HS-27A (cell line): Measurements from ENCODE around the gene SDHAF4.
"Not testable (repeated sequence)": the region's sequence is repeated elsewhere in the genome, so short reads cannot be mapped to it uniquely, and the experiment has no call there.

ENCODE experiments used
- DNase-seq: peaks from one replicate; pipeline ENCODE4 v3.0.0-alpha.2; 2012; ENCODE audit warnings: low read depth, missing footprints

SDHAF4 gene

DNA sequence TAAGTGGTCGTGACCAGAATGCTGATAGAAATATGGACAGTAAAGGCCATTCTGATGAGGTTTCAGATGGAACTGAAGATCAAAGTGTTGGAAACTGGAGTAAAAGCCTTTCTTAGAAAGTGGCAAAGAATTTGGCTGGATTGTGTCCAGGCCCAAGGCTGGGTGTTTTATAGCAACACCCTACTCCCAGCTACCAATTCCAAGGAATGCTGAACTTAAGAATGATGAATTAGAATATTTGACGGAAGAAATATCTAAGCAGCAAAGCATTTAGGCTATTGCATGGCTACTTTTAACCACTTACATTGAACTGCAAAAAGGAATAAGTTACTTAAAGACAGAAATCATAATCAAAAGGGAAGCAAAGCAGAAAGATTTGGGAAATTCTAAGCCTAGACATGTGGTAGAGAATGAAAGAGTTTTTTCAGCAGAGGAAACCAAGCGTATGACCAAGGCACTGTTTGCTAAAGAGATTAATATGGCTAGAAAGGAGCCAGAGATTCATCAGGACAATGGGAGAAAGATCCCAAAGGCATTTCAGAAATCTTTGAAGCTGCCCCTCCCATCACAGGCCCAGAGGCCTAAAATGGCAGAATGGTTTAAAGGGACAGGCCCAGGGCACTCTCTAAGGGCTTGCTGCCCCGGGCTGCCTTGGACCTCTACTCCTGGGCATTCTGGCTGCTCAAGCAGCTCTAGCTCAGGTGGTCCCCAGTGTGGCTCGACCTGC, 25.8 kb downstream of the SDHAF4 start:
- no peak for DNase-seq

DNA sequence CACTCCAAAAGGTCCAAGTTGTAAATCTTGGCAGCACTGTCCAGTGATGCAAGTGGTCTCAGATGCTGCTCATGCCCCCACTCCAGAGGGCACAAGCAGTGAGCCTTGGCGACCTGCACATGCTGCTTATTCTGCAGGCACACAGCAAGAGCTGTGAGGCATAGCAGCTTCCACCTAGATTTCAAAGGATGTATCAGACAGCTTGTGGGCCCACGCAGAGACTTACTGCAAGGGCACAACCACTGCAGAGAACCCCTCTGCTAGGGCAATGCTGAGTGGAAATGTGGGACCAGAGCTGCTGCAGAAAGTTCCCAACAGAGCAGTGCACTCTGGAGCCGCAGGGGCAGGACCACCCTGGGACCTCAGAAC, 26.4 kb downstream of the SDHAF4 start:
- DNase-seq, result no peak

DNA sequence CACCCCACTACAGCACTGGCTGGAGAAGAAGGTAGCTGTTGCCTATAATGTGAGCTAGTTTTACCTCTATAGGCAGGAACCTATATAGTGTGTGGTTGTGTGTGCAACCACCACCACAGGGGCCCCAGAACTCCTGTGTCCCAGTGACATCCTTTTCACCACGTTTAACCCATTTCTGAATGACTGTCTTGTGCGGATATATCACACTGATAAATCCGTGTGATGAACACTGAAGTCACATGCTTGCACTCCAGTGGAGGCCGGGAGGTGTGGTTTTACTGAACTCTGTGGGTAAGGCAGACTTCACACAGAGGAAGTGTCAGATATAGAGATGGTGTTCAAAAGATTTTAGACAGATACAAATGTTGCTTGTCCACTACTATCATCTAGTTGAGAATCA, 32.5 kb downstream of the SDHAF4 start:
- DNase-seq, result no peak

DNA sequence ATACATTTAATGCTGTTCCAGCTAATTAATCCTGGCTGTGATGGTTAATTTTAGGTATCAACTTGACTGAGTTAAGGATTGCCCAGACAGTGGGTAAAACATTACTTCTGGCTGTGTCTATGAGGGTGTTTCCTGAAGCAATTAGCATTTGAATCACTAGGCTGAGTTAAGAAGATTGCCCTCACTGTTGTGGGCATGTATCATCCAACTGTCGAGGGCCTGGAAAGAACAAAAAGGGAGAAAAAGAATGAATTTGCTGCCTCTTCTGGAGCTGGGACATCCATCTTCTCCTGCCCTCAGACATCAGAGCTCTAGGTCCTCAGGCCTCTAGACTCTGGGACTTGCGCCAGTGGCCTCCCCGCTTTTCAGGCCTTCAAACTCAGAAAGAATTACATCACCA, 34.3 kb downstream of the SDHAF4 start:
- DNase-seq, result no peak

DNA sequence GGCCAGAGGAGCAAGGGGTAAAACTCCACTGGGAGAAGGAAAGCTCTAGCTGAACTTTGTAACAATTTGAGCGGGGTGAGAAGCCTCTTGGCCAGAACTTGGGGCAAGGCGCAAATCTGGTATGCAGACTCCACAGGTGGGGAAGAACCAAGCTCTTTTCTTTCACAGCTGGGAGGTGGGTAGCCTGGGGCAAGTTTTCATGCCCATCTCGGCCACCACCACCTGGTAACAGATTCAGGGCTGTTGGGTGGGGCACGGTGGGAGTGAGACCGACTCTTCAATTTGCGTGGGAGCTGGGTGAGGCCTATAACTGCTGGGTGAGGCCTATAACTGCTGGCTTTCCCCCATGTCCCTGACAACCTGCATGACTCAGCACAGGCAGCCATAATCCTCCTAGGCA, 37.5 kb downstream of the SDHAF4 start:
- DNase-seq, result no peak

DNA sequence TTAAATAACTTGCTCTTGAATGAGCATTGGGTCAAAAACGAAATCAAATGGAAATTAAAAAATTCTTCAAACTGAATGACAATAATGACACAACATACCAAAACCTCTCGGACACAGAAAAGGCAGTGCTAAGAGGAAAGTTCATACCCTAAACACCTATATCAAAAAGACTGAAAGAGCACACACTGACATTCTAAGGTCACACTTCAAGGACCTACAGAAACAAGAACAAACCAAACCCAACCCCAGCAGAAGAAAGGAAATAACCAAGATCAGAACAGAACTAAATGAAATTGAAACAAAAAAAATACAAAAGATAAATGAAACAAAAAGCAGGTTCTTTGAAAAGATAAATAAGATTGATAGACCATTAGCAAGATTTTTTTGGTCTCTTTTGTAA, 40.6 kb downstream of the SDHAF4 start:
- DNase-seq, result not testable (repeated sequence)

DNA sequence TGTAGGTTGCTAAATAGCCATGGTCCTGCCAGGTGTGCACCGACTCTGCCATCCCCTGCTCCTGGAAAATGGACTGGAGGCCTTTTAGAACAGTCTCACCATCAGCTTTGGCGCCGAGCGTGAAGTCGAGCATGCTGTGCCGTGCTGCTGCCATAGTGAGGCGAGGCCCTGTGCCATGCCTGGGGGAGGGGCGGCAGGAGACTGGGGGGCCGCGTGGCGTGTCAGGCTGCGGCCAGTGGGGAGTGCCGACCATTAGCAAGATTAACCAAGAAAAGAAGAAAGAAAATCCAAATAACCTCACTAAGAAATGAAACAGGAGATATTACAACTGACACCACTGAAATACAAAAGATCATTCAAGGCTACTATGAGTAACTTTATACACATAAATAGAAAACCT, 42.5 kb downstream of the SDHAF4 start:
- not testable (repeated sequence) for DNase-seq

DNA sequence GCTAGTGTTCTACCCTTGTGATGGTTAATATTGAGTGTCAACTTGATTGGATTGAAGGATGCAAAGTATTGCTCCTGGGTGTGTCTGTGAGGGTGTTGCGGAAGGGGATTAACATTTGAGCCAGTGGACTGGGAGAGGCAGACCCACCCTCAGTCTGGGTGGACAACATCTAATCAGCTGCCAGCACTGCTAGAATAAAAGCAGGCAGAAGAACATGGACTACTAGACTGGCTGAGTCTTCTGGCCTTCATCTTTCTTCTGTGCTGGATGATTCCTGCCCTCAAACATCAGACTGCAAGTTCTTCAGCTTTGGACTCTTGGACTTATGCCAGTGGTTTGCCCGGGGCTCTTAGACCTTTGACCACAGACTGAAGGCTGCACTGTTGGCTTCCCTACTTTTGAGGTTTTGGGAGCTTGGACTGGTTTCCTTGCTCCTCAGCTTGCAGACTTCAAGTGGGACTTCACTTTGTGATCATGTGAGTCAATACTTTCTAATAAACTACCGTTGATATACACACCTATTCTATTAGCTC, 50.1 kb downstream of the SDHAF4 start:
- DNase-seq, result no peak

DNA sequence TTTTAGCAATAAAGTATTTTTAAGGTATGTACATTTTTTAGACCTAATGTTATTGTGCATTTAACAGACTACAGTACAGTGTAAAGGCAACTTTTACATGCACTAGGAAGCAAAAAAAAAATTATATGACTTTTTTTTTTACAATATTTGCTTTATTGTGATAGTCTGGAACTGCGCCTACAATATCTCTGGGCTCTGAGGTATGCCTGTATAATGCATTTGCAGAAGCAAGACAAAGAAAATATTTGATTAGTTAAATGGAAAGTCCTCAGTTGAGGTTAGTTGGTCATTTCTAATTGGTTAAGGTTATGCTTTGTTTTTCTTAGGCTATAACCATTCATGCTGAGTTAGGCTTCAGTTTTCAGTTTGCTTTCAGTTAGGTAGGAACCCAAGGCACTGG, 54.0 kb downstream of the SDHAF4 start:
- no peak for DNase-seq

DNA sequence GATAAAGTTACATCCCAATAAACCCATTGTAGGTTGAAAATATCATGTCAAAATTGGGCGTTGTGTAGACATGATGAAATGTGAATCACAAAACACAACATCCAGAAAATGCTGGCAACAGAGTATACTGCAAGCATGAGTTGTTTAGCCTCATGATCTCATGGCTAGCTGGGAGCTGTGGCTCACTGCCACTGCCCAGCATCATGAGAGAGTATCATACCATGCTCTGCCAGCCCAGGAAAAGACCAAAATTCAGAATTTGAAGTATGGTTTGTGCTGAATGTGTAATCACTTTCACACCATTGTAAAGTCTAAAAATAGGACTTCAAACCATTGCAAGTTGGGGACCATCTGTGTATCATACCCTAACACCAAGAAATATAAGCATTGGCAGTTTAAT, 55.7 kb downstream of the SDHAF4 start:
- DNase-seq, result no peak

DNA sequence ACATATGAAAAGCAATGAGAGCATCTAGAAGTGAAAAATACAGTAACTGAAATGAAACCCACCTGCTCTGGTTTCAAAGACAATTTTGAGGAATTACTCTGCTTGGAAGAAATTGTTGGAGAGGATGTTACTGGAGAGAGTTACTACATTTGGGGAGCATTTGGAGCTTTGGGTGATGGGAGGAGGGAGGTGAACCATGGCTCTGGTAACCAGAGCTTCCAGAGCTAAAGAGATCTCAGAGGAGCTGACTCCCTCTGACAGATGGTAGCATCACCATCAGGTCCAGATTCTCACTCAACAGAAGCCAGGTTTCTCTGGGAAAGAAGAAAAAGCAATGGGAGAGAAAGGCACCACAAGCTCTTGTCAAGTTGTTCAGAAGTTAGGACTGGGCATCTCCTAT, 58.7 kb downstream of the SDHAF4 start:
- DNase-seq, result no peak

DNA sequence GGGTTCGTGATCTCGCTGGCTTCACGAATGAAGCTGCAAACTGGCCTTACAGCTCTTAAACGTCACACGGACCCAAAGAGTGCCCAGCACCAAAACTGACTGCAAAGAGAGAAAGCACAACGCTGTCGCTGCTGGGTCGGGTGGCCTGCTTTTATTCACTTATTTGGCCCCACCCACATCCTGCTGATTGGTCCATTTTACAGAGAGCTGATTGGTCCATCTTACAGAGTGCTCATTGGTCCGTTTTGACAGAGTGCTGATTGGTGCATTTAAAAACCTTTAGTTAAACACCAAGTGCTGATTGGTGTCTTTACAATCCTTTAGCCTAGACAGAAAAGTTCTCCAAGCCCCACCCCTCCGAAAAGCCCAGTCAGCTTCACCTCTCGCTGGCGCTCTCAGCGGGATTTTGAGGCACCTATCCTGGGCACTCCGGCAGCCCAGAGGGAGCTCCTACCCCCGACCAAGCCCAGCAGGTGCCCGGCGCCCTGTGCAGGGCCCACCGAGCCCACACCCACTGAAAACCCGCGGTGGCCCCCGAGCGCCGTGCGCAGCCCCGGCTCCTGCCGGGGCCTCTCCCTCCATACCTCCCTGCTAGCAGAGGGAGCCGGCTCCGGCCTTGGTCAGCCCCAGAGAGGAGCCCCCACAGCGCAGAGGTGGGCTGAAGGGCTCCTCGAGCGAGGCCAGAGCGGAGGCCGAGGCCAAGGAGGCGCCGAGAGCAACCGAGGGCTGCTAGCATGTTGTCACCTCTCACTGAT, 60.9 kb downstream of the SDHAF4 start:
- DNase-seq, result no peak

DNA sequence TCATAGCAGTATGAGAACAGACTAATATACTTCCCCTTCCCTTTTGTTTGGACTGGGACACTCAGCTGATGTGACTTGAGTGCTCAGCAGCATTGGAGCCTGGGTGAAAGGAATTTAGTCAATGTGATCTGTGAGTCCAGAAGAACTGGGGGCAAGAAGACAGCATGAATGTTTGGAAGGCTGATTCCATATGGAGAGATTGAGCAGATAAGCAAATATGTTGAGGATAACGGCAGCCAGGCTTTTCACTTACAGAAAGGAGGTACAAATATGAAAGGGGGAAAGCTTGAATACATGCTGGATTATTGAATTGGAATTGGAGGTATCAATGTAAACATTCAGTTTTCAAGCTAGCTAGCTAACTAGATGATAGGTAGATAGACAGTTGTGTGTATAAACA, 63.2 kb downstream of the SDHAF4 start:
- DNase-seq, result no peak

DNA sequence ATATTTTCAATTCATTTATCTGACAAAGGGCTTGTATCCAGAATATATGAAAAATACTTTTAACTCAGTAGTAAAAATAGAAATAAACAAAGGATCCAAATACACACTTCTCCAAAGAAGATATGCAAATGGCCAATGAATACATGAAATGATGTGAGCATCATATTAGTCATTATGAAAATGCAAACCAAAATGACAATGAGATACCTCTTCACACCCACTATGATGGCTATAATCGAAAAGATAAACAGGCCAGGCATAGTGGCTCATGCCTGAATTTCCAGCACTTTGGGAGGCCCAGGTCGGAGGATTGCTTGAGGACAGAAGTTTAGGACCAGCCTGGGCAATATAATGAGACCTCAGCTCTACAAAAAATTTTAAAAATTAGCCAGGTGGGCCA, 67.1 kb downstream of the SDHAF4 start:
- no peak for DNase-seq

DNA sequence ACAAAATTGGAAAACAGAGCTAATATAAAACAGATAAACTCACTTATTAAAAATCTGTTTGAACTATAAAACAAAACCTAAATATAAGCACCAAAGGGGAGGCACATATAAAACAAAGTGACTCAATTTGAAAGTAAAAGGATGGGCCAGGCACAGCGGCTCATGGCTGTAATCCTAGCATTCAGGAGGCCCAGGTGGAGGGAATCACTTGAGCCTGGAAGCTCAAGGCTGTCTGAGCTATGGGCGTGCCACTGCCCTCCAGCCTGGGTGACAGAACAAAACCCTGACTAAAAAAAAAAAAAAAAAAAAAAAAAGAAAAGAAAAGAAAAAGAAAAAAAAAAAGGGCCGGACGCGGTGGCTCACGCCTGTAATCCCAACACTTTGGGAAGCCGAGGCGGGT, 69.9 kb downstream of the SDHAF4 start:
- DNase-seq, result no peak

DNA sequence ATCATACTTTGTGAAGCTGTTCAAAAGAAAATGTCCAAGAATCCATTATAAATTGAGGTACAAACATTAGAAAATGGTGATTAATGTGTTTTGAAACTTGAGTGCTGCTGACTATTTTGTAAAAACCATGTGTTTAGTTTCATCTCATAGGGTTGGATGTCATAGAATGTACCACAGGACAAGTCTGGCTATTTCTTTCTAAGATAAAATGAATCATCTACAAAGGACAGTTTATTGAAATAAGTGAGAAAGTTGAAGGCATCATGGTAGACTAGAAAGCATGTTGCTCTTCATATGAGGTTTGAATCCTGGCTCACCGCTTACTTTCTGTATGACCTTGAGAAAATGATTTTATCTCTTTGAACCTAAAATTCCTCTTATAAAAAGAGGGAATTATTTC, 71.7 kb downstream of the SDHAF4 start:
- no peak for DNase-seq
